Astrocyte (in vitro differentiated cells and primary cell): ENCODE measurements around the gene TSEN15.

Experiments
- CTCF ChIP-seq: IDR thresholded peaks from 2 replicates; pipeline ENCODE4 v1.5.1; 2011; ENCODE audit warnings: low read depth, mild to moderate bottlenecking, inconsistent platforms, low read length, moderate library complexity; ENCODE audit not compliant: insufficient read depth
- EZH2 ChIP-seq: IDR thresholded peaks from 2 replicates; pipeline ENCODE4 v1.6.1; 2012; ENCODE audit warnings: mild to moderate bottlenecking, low read length, inconsistent platforms; ENCODE audit not compliant: insufficient read depth

DNA sequence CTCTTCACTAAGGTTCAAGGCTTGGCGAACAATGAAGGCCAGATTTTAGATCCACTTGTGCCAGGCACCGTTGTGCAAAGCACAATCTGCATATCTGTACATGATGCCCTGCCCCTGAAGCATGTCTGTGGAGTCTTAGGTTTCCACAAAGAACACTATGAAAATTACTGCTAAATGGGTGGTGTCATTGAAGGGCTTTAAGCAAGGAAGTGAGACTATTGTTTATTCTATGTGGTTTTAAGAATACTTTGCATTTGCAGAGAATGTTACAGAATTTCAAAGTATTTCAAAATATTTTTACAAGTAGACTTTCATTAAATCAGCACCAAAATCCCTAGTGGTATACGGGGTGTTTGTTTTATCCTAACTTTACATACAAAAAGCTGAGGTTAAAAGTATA lies 8.8 kb downstream of the TSEN15 start:
- TF ChIP-seq CTCF (no peak), EZH2 (no peak)
